Measurements from ENCODE around the gene APBA3.
A peak's percentile ranks its signal among the peaks of the same experiment; 100 is the strongest.

Gene APBA3

GRCh38 chr19:3761382-3762129 lies at the start of gene APBA3:
TSS of gene APBA3 (minus strand) at chr19:3761692. CDS start at chr19:3760264, 1,428 bp downstream.
- DNase-seq (ENCODE audit: low read depth): peak; percentile 98

DNA sequence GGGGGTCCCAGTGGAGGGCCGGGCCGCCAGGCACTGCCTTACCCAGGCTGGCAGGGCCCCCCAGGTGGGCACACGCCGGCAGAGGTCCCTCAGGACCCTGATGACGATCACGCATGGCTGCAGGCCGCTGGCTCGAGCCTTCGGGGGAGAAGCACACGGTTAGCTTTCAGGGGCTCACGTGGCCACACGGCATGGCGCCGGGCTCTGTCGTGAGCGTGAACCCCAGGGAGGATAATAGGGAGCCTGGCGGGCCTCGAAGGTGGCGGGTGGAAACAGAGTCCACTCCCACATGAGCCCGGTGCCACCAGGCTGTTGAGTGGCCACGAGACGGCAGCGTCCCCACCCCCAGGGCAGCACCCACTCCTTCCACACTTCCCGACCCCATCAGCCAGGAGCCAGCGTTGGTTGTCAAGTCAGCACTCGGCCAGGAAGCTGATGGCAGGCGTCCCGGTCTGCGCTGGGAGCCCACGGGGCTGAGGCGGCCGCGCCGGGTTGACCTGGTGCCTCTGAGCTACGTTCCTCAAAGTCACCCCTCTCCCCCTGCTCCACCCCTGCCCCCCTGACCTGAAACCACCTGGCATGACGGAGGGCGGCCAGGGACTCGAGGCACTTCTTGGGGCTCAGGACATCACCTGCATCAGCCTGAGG lies 49.3 kb upstream of the APBA3 start:
- DNase-seq (ENCODE audit: low read depth): no peak

DNA sequence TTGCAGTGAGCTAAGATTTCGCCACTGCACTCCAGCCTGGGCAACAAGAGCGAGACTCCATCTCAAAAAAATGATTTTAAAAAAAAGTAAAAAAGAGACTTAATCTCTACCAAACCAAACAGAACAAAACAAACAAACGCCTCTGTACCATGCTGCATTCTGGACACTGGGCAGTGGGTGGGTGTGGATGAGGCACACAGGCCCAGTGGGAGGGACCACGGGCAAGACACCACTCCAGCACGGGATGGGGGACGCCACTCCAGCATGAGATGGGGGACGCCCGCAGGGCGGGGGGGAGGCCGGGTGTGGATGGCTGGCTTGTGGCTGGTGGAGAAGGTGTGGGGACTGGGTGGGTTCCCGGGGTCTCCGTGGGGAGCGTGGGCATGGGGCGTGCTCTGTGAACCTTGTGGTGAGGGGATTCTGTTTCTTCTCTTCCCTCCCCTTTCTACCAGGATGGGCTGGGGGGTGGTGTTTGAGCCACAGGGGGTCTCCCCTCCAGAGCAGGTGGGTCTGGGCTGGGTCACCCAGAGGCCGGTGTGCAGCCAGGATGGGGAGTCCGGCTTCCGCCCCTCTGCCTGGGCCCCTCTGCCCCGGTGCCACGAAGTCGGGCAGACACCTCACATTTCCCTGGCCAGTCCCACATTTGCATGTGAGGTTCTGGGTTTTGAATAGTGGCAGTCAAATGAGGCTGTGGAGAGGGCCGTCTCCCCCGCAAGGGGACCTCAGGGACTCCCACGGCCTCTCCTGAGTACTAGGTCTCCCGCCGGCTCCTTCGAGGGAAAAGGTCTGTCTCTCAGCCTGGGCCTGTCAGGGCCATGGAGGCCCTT lies 48.6 kb upstream of the APBA3 start:
- no peak for DNase-seq (ENCODE audit: low read depth)

- no peak for DNase-seq (ENCODE audit: low read depth)
Observed at GRCh38 chr19:3808420-3809143, 47.1 kb upstream of the APBA3 start.

GRCh38 chr19:3807574-3808354 lies 46.3 kb upstream of the APBA3 start:
- DNase-seq (ENCODE audit: low read depth): no peak

GRCh38 chr19:3807131-3807480 lies 45.6 kb upstream of the APBA3 start:
- DNase-seq (ENCODE audit: low read depth): no peak

DNA sequence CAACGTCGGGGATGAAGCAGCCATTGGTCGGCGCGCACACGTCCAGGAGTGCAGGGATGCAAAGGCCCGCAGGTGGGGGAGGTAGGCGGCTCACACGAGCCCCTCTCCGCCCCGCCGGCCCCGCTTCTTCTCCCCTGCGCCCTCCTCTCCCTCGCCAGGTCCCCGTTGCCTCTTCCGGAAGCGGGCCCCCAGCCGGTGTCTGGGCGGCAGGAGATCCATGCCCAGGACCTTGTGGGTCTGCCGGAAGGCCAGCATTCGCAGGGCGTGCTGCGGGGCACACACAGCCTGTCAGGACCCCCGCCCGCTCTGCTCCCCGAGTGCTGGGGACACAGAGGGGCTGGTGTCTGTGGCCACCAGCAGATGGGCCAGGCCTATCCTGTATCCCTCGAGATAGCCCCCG lies 44.4 kb upstream of the APBA3 start:
- no peak for DNase-seq (ENCODE audit: low read depth)

DNA sequence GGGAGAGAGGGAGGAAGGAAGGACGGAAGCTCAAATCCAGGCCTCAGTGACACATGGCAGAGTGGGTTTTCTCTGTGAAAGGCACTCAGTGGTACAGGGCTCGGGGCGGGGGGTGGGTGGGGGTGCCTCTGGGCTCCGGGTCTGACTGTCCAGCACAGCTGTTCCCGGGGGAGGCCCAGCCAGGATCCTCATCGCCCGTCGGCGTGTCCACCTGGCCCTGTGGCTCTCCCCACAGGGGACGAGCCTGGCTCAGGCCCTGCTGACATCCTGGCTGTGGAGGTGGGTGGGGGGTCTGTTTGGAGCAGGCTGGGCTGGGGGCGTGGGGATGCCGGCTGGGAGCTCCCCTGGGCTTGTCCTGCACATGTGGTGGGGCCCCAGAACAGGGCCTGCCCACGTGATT lies 42.9 kb upstream of the APBA3 start:
- DNase-seq (ENCODE audit: low read depth): no peak

DNA sequence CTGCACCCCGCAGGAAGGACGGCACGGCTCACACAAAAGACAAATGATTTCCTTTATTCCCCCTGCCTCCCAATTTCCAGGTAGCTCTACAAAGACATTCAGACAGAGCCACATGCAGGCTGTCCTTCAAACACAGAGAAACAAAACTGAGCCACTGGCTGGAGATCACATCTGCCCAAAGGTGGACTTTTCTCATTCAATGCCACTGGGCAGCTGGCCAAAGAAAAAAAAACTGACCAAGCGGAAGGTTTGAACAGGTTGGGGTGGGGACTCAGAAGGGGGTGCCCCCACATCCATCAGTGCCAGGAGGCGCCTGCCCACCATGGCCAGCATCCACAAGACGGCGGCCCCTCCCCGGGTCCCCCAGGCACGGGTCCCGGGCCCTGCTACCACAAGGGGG lies 42.5 kb upstream of the APBA3 start:
- no peak for DNase-seq (ENCODE audit: low read depth)

DNA sequence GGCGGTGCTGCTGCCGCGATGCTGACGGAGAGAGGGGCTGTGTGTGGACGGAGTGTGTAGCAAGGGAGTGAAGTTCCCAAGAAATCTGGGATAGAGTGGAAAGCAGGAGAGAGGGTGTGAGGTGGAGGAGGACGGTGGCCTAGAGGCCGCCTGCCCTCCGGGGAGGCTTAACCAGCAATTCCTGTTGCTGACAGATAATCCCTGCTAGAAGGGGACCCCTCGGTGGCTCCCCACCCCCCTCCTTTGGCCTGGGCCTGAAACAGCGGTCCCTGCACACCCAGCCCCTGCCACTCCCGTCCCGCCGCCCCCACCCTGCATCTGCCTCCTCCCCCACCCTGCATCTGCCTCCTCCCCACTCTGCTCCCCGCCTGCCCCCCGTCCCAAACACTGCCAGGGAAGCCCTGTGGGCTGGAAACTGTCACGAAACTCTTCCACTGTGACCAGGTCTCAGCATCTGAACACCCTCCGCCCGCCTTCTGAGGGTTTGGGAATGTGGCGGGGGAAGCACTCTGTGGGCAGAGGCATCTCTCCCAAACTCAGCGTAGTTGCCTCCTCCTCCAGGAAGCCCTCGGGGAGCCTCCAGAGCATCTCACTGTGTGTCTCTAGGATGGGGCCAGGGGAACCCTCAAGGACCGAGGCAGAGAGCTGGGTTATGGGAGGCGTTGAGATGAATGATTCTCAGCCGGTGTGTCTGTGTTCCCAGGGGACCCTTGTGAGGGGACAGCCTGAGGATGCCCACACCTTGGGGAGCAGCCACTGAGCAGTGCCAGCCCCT lies 41.8 kb upstream of the APBA3 start:
- no peak for DNase-seq (ENCODE audit: low read depth)

GRCh38 chr19:3801412-3802096 lies 40.1 kb upstream of the APBA3 start:
- DNase-seq (ENCODE audit: low read depth): peak; percentile 49

DNA sequence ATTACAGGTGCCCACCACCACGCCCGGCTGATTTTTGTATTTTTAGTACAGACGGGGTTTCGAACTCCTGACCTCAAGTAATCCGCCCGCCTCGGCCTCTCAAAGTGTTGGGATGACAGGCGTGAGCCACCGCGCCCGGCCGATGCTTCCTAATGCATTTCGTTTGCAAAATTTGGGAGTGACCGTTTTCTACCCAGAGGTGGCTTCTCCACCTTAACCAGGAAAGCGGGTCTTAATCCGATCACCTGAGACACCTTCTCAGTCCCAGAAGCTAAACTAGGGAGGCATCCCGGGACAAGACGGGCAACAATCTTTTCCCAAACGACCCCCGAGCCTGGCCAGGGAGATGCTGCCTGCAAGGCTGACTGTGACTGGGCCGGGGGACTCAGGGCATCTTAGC lies 39.5 kb upstream of the APBA3 start:
- no peak for DNase-seq (ENCODE audit: low read depth)

GRCh38 chr19:3798137-3798536 lies 36.6 kb upstream of the APBA3 start:
- no peak for DNase-seq (ENCODE audit: low read depth)

GRCh38 chr19:3796358-3796757 lies 34.9 kb upstream of the APBA3 start:
- DNase-seq (ENCODE audit: low read depth): no peak

- DNase-seq (ENCODE audit: low read depth): no peak
Observed at GRCh38 chr19:3793799-3794198, 32.3 kb upstream of the APBA3 start.

GRCh38 chr19:3792114-3792513 lies 30.6 kb upstream of the APBA3 start:
- DNase-seq (ENCODE audit: low read depth): no peak

GRCh38 chr19:3790941-3791340 lies 29.4 kb upstream of the APBA3 start:
- DNase-seq (ENCODE audit: low read depth): no peak

- DNase-seq (ENCODE audit: low read depth): no peak
Observed at GRCh38 chr19:3790209-3790734, 28.8 kb upstream of the APBA3 start.

DNA sequence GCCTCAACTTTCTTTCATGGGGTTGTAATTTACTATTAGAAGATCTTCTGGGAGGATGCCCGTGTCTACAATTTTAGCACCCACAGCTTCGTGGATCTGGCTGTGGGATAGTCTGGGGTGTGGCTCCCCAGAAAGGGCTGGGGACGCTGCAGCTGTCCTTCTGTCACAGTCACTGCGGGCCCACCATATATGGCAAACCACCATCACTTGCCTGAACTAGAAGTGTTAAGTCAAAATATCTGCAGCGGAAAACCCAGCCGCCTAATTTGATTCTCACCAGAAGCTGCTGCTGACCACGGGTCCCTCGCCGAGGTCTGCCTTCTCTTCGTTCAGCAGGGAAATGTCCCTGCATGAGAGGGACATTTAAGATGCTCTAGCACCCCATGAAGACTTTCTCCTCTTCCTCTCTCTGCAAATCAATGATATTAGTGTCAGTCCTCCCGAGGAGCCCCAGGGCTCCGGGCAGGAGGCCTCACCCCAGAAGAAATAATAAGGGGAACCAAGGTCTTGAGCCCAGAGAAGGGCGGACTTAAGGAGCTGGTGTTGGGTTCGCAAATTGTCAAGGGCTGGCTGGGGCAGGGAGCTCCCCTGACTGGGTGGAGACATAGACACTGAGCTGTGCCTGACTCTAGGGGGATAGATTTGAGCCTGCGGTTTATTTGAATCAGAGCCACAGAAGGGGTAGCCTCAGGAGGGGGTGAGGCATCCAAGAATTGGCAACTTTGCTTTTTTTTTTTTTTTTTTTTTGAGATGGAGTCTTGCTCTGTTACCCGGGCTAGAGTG lies 27.7 kb upstream of the APBA3 start:
- no peak for DNase-seq (ENCODE audit: low read depth)
